ENCODE data around the gene DHX34.
"Not testable (repeated sequence)": the region's sequence is repeated elsewhere in the genome, so short reads cannot be mapped to it uniquely, and the experiment has no call there.

Gene DHX34

DNA sequence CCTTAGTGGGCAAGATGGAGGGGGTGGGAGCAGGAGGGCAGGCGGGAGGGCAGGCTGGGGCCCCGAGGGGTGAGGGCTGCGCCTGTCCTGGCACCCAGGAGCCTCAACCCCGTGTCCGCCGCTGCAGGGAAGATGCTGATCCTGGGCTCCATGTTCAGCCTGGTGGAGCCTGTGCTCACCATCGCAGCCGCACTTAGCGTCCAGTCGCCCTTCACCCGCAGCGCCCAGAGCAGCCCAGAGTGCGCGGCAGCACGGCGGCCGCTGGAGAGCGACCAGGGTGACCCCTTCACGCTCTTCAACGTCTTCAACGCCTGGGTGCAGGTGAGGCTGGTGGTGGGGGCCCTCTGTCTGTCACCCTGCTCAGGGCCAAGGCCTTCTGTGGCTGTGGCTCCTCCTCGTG is 23.5 kb downstream of the DHX34 start:
- no peak for FAIRE-seq

DNA sequence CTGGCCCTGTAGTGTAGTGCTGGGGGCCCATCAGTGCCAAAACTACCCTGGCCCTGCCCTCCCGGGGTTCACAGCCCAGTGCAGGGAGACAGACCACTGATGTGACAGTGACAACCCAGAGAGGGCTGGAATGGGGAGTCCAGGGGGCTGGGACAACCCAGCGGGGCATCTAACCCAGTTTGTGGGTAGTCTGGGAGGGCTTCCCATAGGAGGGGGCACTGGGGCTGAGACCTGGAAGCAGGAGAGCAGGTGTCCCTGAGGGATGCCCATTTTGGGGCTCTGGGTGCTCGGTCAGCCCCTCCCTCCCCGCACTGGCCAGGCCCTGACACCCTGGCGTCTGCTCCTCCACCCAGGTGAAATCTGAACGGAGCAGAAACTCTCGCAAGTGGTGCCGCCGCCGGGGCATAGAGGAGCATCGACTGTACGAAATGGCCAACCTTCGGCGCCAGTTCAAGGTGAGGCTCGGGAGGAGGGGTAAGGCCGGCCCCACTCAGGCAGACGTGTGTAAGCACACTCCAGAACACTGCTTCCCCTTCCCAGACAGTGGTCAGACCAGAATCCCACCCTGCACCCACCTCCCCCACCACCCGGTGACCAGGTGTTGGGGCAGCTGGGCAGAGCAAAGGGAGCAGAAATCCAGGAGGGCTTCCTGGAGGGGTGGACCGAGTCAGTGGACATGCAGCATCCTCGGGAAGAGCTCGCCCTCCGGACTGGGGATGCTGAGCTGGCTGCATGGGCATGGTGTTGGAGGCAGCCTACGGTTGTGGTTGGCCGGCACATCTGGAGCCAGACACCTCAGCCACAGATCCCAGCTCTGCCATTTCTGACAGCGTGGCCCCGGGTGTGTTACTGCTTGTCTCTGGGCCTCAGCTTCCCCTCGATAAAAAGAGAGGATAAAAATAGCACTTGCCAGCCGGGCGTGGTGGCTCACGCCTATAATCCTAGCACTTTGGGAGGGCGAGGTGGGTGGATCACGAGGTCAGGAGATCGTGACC is 24.4 kb downstream of the DHX34 start:
- FAIRE-seq = no peak

DNA sequence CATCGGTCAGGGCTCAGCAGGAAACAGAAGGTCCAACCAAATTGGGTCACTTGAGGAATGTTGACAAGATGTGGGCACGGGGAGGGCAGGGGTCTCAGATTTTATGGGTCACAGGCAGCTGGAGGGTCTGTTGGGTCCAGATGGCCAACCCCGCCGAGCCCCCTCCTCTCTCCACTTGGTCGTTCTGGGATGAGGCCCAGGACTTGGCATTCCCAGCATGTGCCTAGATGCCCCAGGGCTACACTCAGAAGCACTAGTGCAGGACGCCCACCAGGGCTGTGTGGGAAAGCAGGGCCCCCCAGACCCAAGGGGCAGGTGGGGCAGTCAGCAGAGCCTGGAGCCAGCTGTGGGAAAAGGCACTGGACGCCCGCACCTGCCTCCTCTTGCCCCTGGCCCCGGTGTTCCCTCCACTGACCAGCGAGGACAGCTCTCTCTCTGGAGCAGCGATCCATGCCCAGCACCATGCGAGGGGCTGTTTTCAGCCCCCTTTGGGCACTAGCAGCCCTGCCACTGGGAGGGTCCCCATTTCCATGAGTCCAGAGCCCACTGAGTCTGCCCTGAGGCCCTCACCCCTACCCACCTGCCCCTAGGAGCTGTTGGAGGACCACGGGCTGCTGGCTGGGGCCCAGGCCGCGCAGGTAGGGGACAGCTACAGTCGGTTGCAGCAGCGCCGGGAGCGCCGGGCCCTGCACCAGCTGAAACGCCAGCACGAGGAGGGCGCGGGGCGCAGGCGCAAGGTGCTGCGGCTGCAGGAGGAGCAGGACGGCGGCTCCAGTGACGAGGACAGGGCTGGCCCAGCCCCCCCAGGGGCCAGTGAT is 26.0 kb downstream of the DHX34 start:
- FAIRE-seq = no peak

GRCh38 chr19:47375694-47376588 is 26.8 kb downstream of the DHX34 start:
- no peak for FAIRE-seq

DNA sequence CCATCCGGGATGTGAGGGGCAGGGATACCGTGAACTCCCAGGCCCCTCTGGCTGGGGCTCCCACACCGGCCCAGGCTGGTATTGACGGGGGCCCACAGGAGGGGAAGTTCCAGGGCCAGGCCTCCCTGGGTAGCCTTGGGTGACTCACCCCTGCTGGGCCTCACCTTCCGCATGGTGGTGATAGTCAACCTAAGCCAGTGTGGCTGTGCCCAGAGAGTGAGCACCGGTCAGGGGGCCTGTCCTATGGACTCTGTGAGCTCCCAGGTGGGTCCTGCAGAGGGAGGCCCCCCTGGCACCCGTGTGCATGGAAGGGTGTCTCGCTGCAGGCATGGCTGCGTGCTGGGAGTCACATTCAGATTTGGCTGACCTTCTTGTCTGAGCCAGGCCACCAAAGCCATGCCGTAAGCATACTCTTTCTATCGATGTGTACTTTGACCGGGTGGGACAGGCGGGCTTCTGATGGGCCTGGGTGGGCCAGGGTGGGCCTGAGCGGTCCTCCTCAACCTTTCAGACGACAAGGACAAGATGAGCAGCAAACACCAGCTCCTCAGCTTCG is 27.6 kb downstream of the DHX34 start:
- FAIRE-seq = no peak

DNA sequence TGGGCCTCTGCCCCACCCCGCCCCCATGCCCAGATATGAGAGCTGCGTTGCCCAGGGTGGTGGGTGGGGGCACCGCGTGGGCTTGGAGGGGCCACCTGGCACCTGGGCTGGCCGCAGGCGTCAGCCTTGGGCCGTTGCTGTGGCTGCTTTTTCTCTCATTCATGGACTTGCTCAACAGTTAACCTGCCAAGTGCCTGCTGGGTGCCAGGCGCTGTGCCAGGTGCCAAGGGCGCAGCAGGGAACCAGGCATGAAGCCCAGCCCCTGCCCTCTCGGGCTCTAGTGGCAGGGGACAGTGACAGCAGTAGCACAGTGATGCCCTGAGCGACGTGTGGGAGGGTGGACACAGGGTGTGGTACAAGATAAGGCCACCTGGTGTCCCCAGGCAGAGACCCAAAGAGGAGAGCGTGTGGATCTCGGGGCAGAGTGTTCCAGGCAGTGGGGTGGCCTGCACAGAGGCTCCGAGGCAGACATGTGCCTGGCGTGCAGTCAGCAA is 28.1 kb downstream of the DHX34 start:
- no peak for FAIRE-seq

DNA sequence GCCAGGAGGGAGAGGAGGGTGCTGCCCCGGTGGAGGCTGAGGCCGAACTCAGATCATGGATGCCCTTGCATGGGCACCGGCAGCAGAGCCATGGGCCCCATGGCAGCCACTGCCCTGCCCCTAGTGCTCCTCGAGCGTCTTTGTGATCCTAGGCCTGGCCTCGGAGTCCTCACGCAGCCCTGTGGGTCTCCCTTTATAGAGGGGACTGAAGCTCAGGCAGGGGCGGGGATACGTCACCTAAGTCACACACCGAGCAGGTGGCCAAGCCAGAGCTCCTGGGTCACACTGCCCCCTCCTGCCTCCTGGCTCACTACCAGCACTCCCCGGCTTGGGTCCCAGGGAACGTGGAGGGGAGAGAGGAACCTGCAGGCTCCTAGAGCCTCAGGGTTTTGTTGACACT is 28.7 kb downstream of the DHX34 start:
- no peak for FAIRE-seq

DNA sequence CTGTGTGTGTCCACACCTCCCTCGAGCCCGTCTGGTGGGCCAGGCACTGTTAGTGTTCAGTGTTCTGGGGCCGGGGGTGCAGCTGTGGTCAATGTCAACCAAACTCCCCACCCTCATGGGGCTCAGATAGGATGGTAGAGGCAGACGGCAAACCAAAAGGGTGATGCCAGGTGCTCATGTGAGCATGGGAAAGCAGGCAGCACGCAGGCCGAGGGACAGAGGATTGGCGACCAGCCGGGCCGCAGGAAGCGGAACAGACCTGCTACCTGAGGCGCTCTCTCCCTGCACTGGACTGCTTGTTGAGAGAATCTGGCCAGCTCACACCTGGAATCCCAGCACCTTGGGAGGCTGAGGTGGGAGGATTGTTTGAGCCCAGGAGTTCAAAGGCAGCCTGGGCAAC is 29.1 kb downstream of the DHX34 start:
- FAIRE-seq = no peak

DNA sequence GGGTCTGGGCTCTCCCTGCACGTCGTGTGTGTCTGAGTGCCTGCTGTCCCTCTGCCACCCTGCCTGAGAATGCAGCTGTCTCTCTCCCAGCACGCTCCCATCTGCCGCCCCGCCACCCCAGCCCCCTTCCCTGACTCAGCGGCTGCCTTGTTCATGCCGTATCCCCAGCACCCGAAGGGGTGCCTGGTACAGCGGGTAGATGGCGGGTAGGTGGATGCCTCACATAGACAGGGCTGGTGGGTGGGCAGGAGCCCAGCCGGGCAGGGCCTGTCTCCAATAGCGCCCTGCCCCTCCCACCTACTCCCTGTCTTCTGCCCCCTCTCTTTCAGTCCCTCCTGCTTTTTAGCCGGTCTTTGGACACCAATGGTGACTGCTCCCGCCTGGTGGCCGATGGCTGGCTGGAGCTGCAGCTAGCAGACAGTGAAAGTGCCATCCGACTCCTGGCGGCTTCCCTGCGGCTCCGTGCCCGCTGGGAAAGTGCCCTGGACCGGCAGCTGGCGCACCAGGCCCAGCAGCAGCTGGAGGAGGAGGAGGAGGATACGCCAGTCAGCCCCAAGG is 30.3 kb downstream of the DHX34 start:
- no peak for FAIRE-seq

- no peak for FAIRE-seq
Measured at GRCh38 chr19:47380559-47380958, 31.4 kb downstream of the DHX34 start.

- FAIRE-seq = no peak
Measured at GRCh38 chr19:47381121-47381520, 32.0 kb downstream of the DHX34 start.

- FAIRE-seq = no peak
Measured at GRCh38 chr19:47381653-47382279, 32.7 kb downstream of the DHX34 start.

DNA sequence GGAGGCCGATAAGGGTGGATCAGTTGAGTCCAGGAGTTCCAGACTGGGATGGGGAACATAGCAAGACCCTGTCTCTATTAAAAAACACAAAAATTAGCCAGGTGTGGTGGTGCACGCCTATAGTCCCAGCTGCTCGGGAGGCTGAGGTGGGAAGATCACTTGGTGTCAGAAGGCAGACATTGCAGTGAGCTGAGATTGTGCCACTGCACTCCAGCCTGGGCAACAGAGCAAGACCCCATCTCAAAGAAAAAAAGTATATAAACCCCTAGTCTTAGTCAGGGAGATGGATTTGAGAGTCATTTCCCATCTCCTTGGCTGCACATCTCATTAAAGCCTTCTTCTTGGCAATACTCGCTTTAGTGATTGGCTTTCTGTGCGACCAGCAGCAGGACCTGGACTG is 34.8 kb downstream of the DHX34 start:
- not testable (repeated sequence) for FAIRE-seq

GRCh38 chr19:47384533-47384932 is 35.4 kb downstream of the DHX34 start:
- FAIRE-seq = not testable (repeated sequence)

DNA sequence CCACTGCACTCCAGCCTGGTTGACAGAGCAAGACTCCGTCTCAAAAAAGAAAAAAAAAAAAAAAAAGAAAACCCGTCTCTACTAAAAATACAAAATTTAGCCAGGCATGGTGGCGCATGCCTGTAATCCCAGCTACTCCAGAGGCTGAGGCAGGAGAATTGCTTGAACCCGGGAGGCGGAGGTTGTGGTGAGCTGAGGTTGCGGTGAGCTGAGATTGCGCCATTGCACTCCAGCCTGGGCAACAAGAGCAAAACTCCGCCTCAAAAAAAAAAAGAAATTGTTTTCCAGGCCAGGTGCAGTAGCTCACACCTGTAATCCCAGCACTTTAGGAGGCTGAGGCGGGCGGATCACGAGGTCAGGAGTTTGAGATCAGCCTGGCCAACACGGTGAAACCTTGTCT is 37.5 kb downstream of the DHX34 start:
- not testable (repeated sequence) for FAIRE-seq

GRCh38 chr19:47387623-47388022 is 38.5 kb downstream of the DHX34 start:
- not testable (repeated sequence) for FAIRE-seq

GRCh38 chr19:47388721-47389120 is 39.6 kb downstream of the DHX34 start:
- not testable (repeated sequence) for FAIRE-seq

GRCh38 chr19:47389150-47389556 is 40.0 kb downstream of the DHX34 start:
- FAIRE-seq = no peak

GRCh38 chr19:47390533-47391488 is 41.7 kb downstream of the DHX34 start:
- no peak for FAIRE-seq
